ENCODE results near the gene SUCO. TPM values are rescaled to one million over a fixed set of nuclear protein-coding genes. Genes with fewer than 3 reads are reported as not detected.

The SUCO gene
- total and polyA plus RNA-seq, 2 of the 13 experiments (the other 11 are each of a cell fraction or from before 2014, with no cell fraction given), result 12.6 to 25.5 TPM

DNA sequence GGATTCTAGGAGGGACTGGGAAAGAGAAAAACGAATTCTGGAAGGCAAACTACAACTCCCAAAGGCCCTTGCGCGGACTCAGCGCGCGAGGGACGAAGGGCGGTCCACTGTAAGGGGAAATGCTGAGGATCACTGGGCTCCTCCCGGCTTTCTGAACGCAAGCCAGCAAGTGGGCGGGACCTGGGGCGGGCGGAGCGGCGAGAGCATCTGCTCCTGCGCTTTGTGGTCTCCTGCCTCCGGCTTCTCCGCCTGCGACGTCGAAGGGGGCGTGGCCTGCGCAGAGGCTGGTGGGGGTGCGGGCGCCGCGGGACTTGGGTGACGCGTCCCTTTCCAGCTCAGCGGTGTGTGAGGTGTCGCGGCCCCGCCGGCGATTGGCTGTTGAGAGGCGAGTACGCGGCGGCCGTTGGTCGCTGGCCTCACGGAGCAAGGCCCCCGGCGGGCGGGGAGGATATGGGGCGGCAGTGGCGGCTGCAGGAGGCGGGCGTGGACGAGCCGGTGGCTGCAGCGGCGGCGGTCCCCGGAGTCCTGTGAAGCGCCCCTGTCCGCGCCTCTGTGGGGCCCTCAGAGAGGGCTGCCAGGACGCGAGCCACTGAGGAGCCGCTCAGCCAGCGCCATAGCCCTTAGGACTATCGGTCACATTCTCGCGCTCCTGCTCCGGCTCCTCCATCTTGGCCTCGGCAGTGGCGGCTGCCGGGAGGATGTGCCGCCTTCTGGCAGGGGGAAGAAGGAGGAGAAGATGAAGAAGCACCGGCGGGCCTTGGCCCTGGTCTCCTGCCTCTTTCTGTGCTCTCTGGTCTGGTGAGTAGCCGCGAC is at the start of gene SUCO (continued):
- TF ChIP-seq, protein P1, sequence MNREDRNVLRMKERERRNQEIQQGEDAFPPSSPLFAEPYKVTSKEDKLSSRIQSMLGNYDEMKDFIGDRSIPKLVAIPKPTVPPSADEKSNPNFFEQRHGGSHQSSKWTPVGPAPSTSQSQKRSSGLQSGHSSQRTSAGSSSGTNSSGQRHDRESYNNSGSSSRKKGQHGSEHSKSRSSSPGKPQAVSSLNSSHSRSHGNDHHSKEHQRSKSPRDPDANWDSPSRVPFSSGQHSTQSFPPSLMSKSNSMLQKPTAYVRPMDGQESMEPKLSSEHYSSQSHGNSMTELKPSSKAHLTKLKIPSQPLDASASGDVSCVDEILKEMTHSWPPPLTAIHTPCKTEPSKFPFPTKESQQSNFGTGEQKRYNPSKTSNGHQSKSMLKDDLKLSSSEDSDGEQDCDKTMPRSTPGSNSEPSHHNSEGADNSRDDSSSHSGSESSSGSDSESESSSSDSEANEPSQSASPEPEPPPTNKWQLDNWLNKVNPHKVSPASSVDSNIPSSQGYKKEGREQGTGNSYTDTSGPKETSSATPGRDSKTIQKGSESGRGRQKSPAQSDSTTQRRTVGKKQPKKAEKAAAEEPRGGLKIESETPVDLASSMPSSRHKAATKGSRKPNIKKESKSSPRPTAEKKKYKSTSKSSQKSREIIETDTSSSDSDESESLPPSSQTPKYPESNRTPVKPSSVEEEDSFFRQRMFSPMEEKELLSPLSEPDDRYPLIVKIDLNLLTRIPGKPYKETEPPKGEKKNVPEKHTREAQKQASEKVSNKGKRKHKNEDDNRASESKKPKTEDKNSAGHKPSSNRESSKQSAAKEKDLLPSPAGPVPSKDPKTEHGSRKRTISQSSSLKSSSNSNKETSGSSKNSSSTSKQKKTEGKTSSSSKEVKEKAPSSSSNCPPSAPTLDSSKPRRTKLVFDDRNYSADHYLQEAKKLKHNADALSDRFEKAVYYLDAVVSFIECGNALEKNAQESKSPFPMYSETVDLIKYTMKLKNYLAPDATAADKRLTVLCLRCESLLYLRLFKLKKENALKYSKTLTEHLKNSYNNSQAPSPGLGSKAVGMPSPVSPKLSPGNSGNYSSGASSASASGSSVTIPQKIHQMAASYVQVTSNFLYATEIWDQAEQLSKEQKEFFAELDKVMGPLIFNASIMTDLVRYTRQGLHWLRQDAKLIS (CRISPR knock-in tag; IDR thresholded peaks at IDR 0.05), result no peak
- peak; percentile 54; the same call in 1 of the 2 replicates for TF ChIP-seq ZNF547 (CRISPR knock-in tag; IDR thresholded peaks at IDR 0.05)
- TF ChIP-seq NFYC (CRISPR knock-in tag; IDR thresholded peaks at IDR 0.05), result peak; percentile 76
- peak; percentile 70 for TF ChIP-seq NR2C2 (CRISPR knock-in tag; IDR thresholded peaks at IDR 0.05; ENCODE audit: borderline replicate concordance)

DNA sequence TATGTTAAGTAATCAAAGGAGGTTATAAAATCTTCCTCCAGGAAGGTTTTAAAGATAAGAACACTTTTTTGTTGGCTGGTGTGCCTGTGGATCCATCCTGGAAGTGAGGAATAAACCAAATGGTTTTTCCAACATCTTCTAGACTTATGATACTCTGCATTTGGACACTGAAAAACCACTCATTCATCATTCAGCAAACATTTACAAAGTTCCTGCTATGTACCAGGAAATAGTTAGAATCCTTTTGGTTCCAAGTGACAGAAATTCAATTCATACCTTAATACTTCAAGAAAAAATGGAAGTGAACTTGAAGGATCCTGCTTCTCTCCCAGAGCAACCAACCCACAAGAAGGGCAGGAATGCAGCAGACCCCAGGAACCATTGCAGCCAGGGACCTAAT is 49.5 kb upstream of the SUCO start:
- Histone ChIP-seq H3K79me2 (ENCODE audit: insufficient read depth, low read length) (no peaks in the 10 kb centered on the region), H3K4me3 (replicated peaks in 1 of 3; ENCODE audit: insufficient read depth in 1 of 3, low read depth in 2 of 3, low read length in 3 of 3) (no peak overlapping the region), H3K9ac (ENCODE audit: insufficient read depth, low read depth, low read length) (no peak overlapping the region), H3K27me3 (ENCODE audit: control insufficient read depth in 1 of 2, insufficient read depth in 2 of 2, low read length in 2 of 2) (no peaks in the 10 kb centered on the region; a peak in 2 of 5 replicates), H3K4me1 (ENCODE audit: insufficient read depth, low read length) (peaks cover 18% of the 10 kb centered on the region), H3K27ac (ENCODE audit: extremely low read length, insufficient read depth, low read length) (no peak overlapping the region), H3K36me3 (replicated peaks in 1 of 2; ENCODE audit: control insufficient read depth in 1 of 2, insufficient read depth in 2 of 2, low read length in 2 of 2) (no peaks in the 10 kb centered on the region), H4K20me1 (ENCODE audit: insufficient read depth, low read length) (no peaks in the 10 kb centered on the region), H2AFZ (ENCODE audit: low read length) (no peak overlapping the region), H3K9me3 (ENCODE audit: low read length) (no peaks in the 10 kb centered on the region), H3K4me2 (ENCODE audit: low read depth, low read length) (no peak overlapping the region)
- TF ChIP-seq MAF1 (CRISPR knock-in tag; IDR thresholded peaks at IDR 0.05; ENCODE audit: borderline replicate concordance), result no peak
- in situ Hi-C loops (cut with HindIII; ENCODE audit: extremely low pct_ligation_motif_present, low pct_unique_long_range_greater_than_20kb) (no loop called here), intact Hi-C loops (cut with micrococcal nuclease; ENCODE audit: unreplicated experiment) (no loop called here)
- DNase-seq (ENCODE audit: low spot score) (no peak), FAIRE-seq (no peak), ATAC-seq (no peak)
- ChIA-PET CTCF (ENCODE audit: low intra/inter-chr PET ratio, low total read pairs) (no interaction called here), POLR2A (no interaction called here)
- no TSS peak for BruUV-seq (replicated peaks)

All from HepG2 (cell line).